Endothelial cell of umbilical vein (primary cell): ENCODE measurements around the gene RAP2A. TPM values are rescaled to one million over a fixed set of nuclear protein-coding genes. Genes with fewer than 3 reads are reported as not detected.

ENCODE experiments used
- BruUV-seq: library from RNA; stranded (reverse); fragments of 400-500 nt; replicated peaks from 2 replicates; lab custom pipeline; 2021; lab: Mats Ljungman, UMichigan
- CTCF ChIA-PET: fragments of 300-600, 350-600 bp; sonication (Branson Sonifier 250); formaldehyde crosslinking; loops from one replicate; lab custom pipeline; 2021; ENCODE audit warnings: antibody characterized with exemption, inconsistent platforms; lab: Charles Lee
- POLR2A ChIA-PET: fragments of 300-600, 350-600 bp; sonication (Branson Sonifier 250); formaldehyde crosslinking; loops from one replicate; lab custom pipeline; 2021; ENCODE audit warnings: antibody characterized with exemption, inconsistent platforms; lab: Charles Lee
- DNase-seq: peaks from one replicate; pipeline ENCODE4 v3.0.0-alpha.2; 2011; ENCODE audit warnings: low read depth, low spot score
- FAIRE-seq: peaks from 2 replicates; lab custom pipeline; 2011; peaks lifted over from hg19 to GRCh38; lab: Jason Lieb, UNC
- H2AFZ ChIP-seq: 2 replicates; pipeline ENCODE4 v1.6.0; 2012; ENCODE audit warnings: low read depth, low read length, control low read depth, inconsistent platforms
- H3K27ac ChIP-seq: 2 replicates; pipeline ENCODE4 v1.5.1; 2011; ENCODE audit warnings: low read depth, mild to moderate bottlenecking, control low read depth, low read length, moderate library complexity; ENCODE audit not compliant: insufficient read depth
- H3K27me3 ChIP-seq, 2 experiments: 2 replicates each; pipeline versions ENCODE4 v1.6.0 to v1.6.1; 2011; ENCODE audit warnings: low read length in 2 of 2, mixed read lengths in 1 of 2; ENCODE audit not compliant: control insufficient read depth in 2 of 2, insufficient read depth in 2 of 2
- H3K36me3 ChIP-seq, 2 experiments: 2 replicates in 1 of 2; 3 replicates in 1 of 2; pipeline ENCODE4 v1.5.1; 2011; ENCODE audit warnings: low read length in 2 of 2, mild to moderate bottlenecking in 1 of 2, moderate library complexity in 1 of 2; ENCODE audit not compliant: control insufficient read depth in 2 of 2, insufficient read depth in 2 of 2; ENCODE audit errors: extremely low read depth in 1 of 2
- H3K4me1 ChIP-seq: 3 replicates; pipeline ENCODE4 v1.5.1; 2011; ENCODE audit warnings: mild to moderate bottlenecking, low read length; ENCODE audit not compliant: control insufficient read depth, insufficient read depth; ENCODE audit errors: extremely low read depth
- H3K4me2 ChIP-seq: 2 replicates; pipeline ENCODE4 v1.6.1; 2011; ENCODE audit warnings: low read length, control low read depth, mixed read lengths; ENCODE audit not compliant: insufficient read depth
- H3K4me3 ChIP-seq, 3 experiments: fragments of 200-600 bp in 1 of 3; sonication (generic), shearing (Covaris generic) in 1 of 3; replicated peaks in 1 of 3; 2 replicates each; pipeline ENCODE4 v1.5.1; 2011 to 2016; ENCODE audit warnings: control low read depth in 3 of 3, low read length in 3 of 3, mild to moderate bottlenecking in 2 of 3, inconsistent platforms in 1 of 3, low read depth in 1 of 3, moderate library complexity in 1 of 3; ENCODE audit not compliant: insufficient read depth in 1 of 3
- H3K79me2 ChIP-seq: 2 replicates; pipeline ENCODE4 v1.6.0; 2012; ENCODE audit warnings: low read length, inconsistent platforms; ENCODE audit not compliant: control insufficient read depth, insufficient read depth
- H3K9ac ChIP-seq: replicated peaks from 2 replicates; pipeline ENCODE3; 2011; ENCODE audit warnings: low read length, control low read depth; ENCODE audit not compliant: insufficient read depth; ENCODE audit errors: extremely low read depth
- H3K9me1 ChIP-seq: replicated peaks from 3 replicates; pipeline ENCODE4 v1.6.0; 2011; ENCODE audit warnings: mild to moderate bottlenecking, low read length; ENCODE audit not compliant: control insufficient read depth, insufficient read depth; ENCODE audit errors: extremely low read depth
- H3K9me3 ChIP-seq: replicated peaks from 2 replicates; pipeline ENCODE4 v1.5.1; 2012; ENCODE audit warnings: low read length, inconsistent platforms; ENCODE audit not compliant: control insufficient read depth, insufficient read depth
- H4K20me1 ChIP-seq: replicated peaks from 2 replicates; pipeline ENCODE3; 2011; ENCODE audit warnings: mild to moderate bottlenecking, low read length; ENCODE audit not compliant: control insufficient read depth, insufficient read depth; ENCODE audit errors: extremely low read depth
- EZH2 ChIP-seq: IDR thresholded peaks from 2 replicates; pipeline ENCODE4 v1.6.1; 2012; ENCODE audit warnings: borderline replicate concordance, low read depth, mild to moderate bottlenecking, moderate library complexity, low read length, inconsistent platforms; ENCODE audit not compliant: severe bottlenecking
- FOS ChIP-seq: IDR thresholded peaks from 2 replicates; pipeline ENCODE4 v1.6.1; 2011; ENCODE audit warnings: mild to moderate bottlenecking, low read length, moderate library complexity, borderline replicate concordance; ENCODE audit not compliant: insufficient read depth
- GATA2 ChIP-seq: IDR thresholded peaks from 2 replicates; pipeline ENCODE4 v1.7.0; 2011; ENCODE audit warnings: low read depth, mild to moderate bottlenecking, moderate library complexity, mixed read lengths, low read length; ENCODE audit not compliant: insufficient read length, insufficient read depth
- JUN ChIP-seq: IDR thresholded peaks from 2 replicates; pipeline ENCODE4 v1.6.1; 2011; ENCODE audit warnings: borderline replicate concordance, low read depth; ENCODE audit not compliant: insufficient read length, insufficient read depth
- MYC ChIP-seq: IDR thresholded peaks from one replicate; pipeline ENCODE4 v1.6.1; 2011; ENCODE audit warnings: mild to moderate bottlenecking, low read depth, low read length
- POLR2A ChIP-seq: IDR thresholded peaks from 2 replicates; pipeline ENCODE4 v1.6.1; 2012; ENCODE audit warnings: low read depth, mild to moderate bottlenecking, control low read depth, low read length
- POLR2AphosphoS5 ChIP-seq: IDR thresholded peaks from 2 replicates; pipeline ENCODE4 v1.6.1; 2012; ENCODE audit warnings: low read depth, mild to moderate bottlenecking, control low read depth, low read length, moderate library complexity; ENCODE audit not compliant: insufficient read depth
- dilution Hi-C: fragments of 300-500 bp; cut with MboI; formaldehyde crosslinking; loops from one replicate; pipeline ENCODE4 v1.15.0; 2019; ENCODE audit warnings: low sequenced_read_pairs; ENCODE audit not compliant: extremely low pct_ligation_motif_present
- intact Hi-C: fragments of 100-400 bp; cut with micrococcal nuclease; formaldehyde crosslinking; loops from one replicate; pipeline ENCODE4 v1.10.0; 2022
- polyA plus RNA-seq, 4 experiments: library from polyadenylated mRNA; depleted of rRNA in 3 of 4; stranded (reverse) in 3 of 4; unstranded in 1 of 4; fragments of >200 nt; gene quantifications; 2 replicates each; pipeline versions ENCODE4 v1.2.1 to v1.2.3, GENCODE V29; 2011 to 2012; ENCODE audit warnings: missing spikeins in 1 of 4
- total RNA-seq: library from RNA; stranded (reverse); gene quantifications from 2 replicates; pipeline ENCODE4 v1.2.3, GENCODE V29; 2021
- TF ChIP-seq, protein P1 (sequence below): IDR thresholded peaks from 2 replicates; pipeline ENCODE4 v1.6.1; 2011; ENCODE audit not compliant: insufficient read depth, insufficient read length
- TF ChIP-seq, protein P2 (sequence below), 2 donors: IDR thresholded peaks; 1 replicate in 1 of 2; 2 replicates in 1 of 2; pipeline ENCODE4 v1.5.1; 2011; ENCODE audit warnings: low read length in 2 of 2, mild to moderate bottlenecking in 2 of 2, moderate library complexity in 2 of 2, control low read depth in 1 of 2, inconsistent platforms in 1 of 2, low read depth in 1 of 2; ENCODE audit not compliant: insufficient read depth in 1 of 2; ENCODE audit errors: extremely low read depth in 1 of 2

RAP2A gene
- total and polyA plus RNA-seq, 2 donors (not counting 3 experiments of a cell fraction or from before 2014, with no cell fraction given) = 7.8 to 44.4 TPM

DNA sequence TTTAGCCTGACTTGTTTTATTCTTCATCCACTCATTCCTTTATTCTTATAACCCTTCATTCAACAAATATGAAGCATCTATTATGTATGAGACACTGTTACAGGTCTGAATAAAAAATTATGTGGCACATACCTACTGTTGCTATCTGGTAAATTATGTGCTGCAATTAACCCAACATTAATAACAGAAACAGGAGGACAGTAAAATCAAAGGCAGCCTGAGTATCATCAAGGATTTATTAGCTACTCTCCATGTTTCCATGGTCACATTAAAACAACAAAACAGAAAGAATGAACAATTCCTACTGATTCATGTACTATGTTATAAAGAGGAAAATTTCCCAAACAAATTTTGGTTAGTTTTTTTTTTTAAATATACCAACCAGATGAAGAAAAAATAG, 43.9 kb downstream of the RAP2A start:
- ChIA-PET POLR2A (no interaction called here), CTCF (interaction anchor here (1.2 kb wide), 1 partner anchor 9 kb away, joined by 5 read pairs; no protein-coding TSS in a partner anchor)
- H3K9me3 ChIP-seq = no peaks in the 10 kb centered on the region
- no TSS peak for BruUV-seq
- peaks cover 0 to 2% of the 10 kb centered on the region in 2 experiments for H3K27me3 ChIP-seq
- H3K9me1 ChIP-seq = no peaks in the 10 kb centered on the region
- no peak overlapping the region for H2AFZ ChIP-seq
- no peaks in the 10 kb centered on the region for H4K20me1 ChIP-seq
- H3K4me3 ChIP-seq = no peak overlapping the region
- FAIRE-seq (no peak), DNase-seq (no peak)
- no peak overlapping the region for H3K4me2 ChIP-seq
- H3K4me1 ChIP-seq = no peaks in the 10 kb centered on the region
- dilution Hi-C loops = no loop called here
- no peak overlapping the region for H3K27ac ChIP-seq
- H3K79me2 ChIP-seq = no peaks in the 10 kb centered on the region
- intact Hi-C loops = no loop called here
- no peaks in the 10 kb centered on the region for H3K36me3 ChIP-seq
- TF ChIP-seq, protein P1, sequence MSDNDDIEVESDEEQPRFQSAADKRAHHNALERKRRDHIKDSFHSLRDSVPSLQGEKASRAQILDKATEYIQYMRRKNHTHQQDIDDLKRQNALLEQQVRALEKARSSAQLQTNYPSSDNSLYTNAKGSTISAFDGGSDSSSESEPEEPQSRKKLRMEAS = no peak
- TF ChIP-seq POLR2AphosphoS5 (no peak), GATA2 (no peak)
- no peak overlapping the region for H3K9ac ChIP-seq

DNA sequence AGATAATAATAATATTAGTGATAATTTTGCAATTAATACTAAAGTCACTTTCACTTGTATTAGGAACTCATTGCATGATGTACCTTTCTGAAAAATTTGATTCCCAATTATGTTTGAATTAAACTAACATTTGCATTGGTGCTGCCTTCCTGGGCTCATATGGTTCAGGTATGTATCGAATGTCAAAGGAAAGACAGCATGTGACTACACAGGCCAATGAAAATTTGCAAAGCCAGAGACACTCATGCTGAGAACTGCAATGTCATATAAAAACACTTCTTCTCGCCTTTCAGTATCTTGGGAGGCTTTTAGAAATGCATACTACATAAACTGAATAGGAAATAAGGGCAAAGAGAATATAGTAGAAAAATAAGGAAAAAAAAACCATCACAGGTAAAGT, 44.3 kb downstream of the RAP2A start:
- Histone ChIP-seq H3K9me3 (no peaks in the 10 kb centered on the region), H3K4me1 (no peaks in the 10 kb centered on the region), H3K9me1 (no peaks in the 10 kb centered on the region), H4K20me1 (no peaks in the 10 kb centered on the region), H3K36me3 (no peaks in the 10 kb centered on the region), H3K4me2 (no peak overlapping the region), H3K79me2 (no peaks in the 10 kb centered on the region), H3K27me3 (peaks cover 0 to 2% of the 10 kb centered on the region in 2 experiments), H2AFZ (no peak overlapping the region), H3K9ac (no peak overlapping the region), H3K4me3 (no peak overlapping the region), H3K27ac (no peak overlapping the region)
- dilution Hi-C loops (no loop called here), intact Hi-C loops (no loop called here)
- no TSS peak for BruUV-seq
- CTCF ChIA-PET = interaction anchor here (1.2 kb wide), 1 partner anchor 10 kb away, joined by 5 read pairs; no protein-coding TSS in a partner anchor
- FAIRE-seq (no peak), DNase-seq (no peak)
- POLR2A ChIA-PET = no interaction called here
- no peak for TF ChIP-seq POLR2A
- TF ChIP-seq EZH2 = no peak
- TF ChIP-seq, protein P1 = no peak
- no peak for TF ChIP-seq MYC
- TF ChIP-seq, protein P2, sequence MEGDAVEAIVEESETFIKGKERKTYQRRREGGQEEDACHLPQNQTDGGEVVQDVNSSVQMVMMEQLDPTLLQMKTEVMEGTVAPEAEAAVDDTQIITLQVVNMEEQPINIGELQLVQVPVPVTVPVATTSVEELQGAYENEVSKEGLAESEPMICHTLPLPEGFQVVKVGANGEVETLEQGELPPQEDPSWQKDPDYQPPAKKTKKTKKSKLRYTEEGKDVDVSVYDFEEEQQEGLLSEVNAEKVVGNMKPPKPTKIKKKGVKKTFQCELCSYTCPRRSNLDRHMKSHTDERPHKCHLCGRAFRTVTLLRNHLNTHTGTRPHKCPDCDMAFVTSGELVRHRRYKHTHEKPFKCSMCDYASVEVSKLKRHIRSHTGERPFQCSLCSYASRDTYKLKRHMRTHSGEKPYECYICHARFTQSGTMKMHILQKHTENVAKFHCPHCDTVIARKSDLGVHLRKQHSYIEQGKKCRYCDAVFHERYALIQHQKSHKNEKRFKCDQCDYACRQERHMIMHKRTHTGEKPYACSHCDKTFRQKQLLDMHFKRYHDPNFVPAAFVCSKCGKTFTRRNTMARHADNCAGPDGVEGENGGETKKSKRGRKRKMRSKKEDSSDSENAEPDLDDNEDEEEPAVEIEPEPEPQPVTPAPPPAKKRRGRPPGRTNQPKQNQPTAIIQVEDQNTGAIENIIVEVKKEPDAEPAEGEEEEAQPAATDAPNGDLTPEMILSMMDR (IDR thresholded peaks at IDR 0.05; ENCODE audit: extremely low read depth in 1 of 2, insufficient read depth in 1 of 2, low read depth in 1 of 2, low read length in 2 of 2) = no peak
- TF ChIP-seq FOS = no peak
- no peak for TF ChIP-seq GATA2
- no peak for TF ChIP-seq JUN
- no peak for TF ChIP-seq POLR2AphosphoS5
